Cerebellar nuclear complex (tissue), 1 donor: Measurements from ENCODE around the gene SLAMF6.

Source experiments
- DNase-seq, 2 experiments: peaks; one replicate each; lab custom pipeline; 2025; lab: John Stamatoyannopoulos, UW

SLAMF6 gene

GRCh38 chr1:160467576-160467975 lies 55.5 kb downstream of the SLAMF6 start:
- no peak for DNase-seq

DNA sequence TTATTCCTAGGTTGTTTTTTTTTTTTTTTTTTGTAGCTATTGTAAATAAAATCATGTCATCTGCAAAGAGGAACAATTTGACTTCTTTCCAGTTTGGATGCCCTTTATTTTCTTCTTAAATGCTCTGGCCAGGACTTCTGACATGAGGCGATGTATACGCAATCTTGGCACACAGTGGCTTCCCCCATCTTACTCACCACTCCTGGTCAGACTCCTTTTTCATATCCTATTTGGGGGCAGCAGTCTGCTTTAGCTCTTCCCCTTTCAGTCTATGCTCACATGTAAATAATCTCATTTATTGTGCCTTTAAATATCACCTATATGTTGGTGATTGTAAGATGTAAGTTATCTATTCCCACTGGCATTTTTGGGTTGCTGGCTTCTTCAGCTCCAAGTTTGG lies 56.1 kb downstream of the SLAMF6 start:
- no peak for DNase-seq

- no peak for DNase-seq
Measured at GRCh38 chr1:160465123-160465522, 57.9 kb downstream of the SLAMF6 start.

DNA sequence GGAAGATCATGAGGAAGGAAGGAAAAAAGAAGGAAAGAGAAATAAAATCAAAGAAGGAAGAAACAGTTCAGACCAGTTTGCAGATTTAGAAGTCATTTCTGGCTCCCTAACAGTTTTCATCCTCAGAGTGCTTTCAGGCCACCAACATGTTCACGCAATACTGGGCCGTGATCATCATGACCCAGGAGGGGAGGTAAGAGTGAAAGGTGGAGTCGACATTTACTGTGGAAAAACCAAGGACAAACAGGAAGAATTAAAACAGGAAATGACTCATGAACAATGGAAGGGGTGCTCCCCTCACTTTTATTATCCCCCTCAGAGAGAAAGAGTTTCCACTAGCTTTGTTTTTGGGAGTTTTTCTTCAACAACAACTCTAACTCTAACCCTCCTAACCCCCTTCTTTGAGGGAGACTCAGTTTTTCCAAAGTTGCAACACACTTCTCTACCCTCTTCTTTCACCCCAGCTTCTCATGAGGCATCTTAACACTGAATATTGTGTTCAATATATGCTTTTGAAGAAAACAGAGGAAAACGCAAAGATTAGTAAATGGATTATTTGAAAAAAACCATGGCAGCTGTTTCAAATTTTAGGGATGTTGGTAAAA lies 62.3 kb downstream of the SLAMF6 start:
- DNase-seq = no peak

- no peak for DNase-seq
Measured at GRCh38 chr1:160460214-160460642, 62.8 kb downstream of the SLAMF6 start.

GRCh38 chr1:160459687-160460086 lies 63.4 kb downstream of the SLAMF6 start:
- DNase-seq = no peak

GRCh38 chr1:160459056-160459455 lies 64.0 kb downstream of the SLAMF6 start:
- DNase-seq = no peak

- no peak for DNase-seq
Measured at GRCh38 chr1:160455153-160455517, 67.9 kb downstream of the SLAMF6 start.

- no peak for DNase-seq
Measured at GRCh38 chr1:160454371-160455152, 68.5 kb downstream of the SLAMF6 start.

DNA sequence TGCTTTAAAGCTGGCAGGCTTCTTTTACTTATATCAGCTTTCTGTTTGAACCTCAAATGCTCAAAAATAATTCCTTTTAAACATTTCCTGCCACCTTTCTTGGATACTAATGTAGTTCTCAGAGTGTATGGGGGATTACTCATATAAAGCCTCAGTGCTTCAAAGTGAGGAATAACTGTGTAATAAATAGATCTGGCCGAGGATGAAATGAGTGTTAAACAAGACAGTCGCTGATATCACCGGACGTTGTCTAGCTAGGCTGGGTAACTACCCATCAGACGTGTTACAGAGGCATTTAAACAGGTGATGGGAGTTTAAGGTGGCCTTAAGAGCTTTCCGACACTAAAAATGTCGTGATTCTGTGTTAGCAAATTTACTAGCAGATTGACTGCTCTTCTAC lies 69.6 kb downstream of the SLAMF6 start:
- no peak for DNase-seq

- DNase-seq = no peak
Measured at GRCh38 chr1:160451859-160452232, 71.2 kb downstream of the SLAMF6 start.

GRCh38 chr1:160451119-160451858 lies 71.8 kb downstream of the SLAMF6 start:
- DNase-seq = no peak

- no peak for DNase-seq
Measured at GRCh38 chr1:160449494-160449893, 73.6 kb downstream of the SLAMF6 start.

DNA sequence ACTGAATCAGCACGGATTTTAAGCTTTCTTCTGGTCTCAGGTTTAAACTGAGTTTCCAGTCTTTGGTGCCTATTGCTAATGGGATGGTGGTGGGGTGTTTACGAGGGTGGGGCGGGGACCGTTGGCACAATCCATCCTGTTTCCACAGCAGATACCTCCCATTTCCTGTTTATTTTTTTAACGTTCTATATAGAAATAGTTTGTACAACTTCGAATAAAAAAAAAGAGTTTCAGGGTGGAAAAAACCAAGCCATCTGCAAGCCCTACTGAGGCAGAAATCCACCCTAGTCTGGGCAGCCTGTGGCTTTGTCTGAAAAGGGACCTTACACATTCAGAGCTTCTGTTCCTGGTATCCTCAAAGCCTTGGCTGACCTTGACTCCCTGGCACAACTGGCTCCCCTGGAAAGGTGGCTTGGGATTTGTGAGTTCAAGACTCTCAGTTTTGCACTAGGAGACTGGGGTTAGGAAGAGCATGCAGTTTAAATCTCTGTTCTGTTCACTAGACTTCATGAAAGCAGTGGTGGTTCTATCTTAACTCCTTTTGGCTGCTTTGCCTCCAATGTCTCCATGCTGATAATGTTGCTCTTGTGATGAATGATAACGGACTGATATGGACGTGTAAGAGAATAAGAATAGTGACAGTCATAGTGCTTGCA lies 76.0 kb downstream of the SLAMF6 start:
- DNase-seq = no peak

DNA sequence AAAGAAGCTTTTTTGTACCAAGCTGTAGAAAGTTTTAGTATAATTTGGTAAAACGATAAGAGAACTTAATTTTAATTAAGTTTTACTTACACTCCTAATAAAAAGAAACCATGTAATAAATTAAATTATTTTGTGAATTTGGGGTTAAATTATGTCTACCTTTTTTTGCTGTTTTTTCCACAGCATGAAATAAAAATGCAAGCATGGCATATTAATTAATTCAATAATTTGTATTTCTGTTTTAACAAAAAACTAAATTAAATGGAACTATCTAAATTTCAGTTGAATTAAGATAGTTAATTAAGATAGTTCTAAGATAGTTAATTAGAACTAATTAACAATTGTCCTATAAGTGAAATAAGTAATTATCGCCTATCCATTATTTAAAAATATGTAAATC lies 83.3 kb downstream of the SLAMF6 start:
- DNase-seq = no peak

DNA sequence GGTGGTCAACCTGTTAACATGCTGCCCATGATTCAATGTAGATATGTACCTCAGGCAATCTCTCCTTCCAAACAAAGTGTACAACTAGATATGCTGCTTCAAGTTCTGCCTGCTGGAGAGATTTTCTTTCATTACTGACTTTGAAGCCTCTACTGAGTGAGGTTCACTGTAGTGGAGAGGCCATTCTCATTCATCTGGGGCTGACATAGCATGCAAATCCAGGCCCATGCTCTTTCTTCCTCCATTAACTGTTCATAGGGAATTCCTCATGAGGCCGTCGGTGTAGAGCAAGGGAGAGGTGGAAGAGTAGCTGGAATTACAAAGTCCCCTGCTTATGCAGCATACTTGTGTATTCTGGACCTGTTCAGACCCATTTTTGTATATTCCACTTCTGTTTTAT lies 84.1 kb downstream of the SLAMF6 start:
- DNase-seq = no peak

GRCh38 chr1:160438317-160438918 lies 84.6 kb downstream of the SLAMF6 start:
- DNase-seq = no peak

DNA sequence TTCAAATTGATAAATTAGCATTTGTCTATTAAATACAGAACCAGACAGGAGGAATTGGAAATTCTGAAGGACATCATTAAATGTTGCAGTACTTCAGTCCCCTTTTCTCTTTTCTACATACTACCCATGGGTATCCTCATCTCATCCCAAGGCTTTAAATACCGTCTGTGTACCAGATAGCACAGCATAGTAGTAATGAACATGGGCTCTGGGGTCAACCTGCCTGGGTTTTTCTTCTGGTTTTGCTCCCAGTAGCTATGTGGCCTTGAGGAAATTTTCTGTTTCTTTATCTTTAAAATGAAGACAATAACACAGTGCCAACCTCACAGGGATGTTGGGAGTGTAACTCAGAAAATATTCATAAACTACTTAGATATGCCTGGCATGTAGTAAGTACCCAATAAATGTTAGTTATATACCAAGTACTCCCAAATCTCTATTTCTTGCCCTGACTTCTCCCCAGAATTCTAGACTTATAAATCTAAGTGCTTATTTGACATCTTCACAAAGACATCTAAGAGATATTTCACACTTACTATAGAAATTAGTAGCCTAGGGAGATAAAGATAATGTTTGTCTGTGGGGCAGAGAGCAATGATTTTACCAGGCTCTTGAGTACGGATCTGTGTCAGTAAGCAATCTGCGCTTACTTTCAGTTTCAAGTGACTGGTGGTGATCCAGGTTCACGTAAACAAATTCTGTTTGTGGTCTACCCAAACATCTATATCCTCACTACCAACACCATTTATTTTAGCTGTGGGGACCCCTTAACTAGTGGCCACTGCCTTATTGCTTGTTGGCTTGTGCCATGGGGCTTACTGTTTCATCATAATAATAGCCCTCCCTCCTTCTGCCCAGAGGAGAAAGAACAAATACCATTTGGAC lies 85.4 kb downstream of the SLAMF6 start:
- no peak for DNase-seq

DNA sequence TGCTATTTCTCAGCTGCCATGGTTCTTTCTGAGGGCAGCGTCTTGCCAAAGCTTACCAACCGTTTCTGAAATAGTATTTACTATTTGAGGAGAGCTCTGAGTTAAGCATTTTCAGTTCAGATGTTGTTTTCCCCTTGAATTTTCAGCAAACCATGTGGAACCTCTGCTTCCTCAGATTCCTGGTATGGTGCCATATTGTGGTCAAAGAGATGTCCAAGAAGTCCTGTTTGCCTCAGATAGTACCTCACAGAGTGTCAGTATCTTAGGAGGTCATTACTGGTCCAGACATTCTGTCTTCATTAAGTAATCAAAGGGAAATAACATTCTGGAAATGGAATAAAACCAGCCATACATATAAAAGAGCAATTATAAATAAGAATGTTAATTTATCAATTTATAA lies 86.1 kb downstream of the SLAMF6 start:
- DNase-seq = no peak
